ENCODE data around the gene SNX6.

DNA sequence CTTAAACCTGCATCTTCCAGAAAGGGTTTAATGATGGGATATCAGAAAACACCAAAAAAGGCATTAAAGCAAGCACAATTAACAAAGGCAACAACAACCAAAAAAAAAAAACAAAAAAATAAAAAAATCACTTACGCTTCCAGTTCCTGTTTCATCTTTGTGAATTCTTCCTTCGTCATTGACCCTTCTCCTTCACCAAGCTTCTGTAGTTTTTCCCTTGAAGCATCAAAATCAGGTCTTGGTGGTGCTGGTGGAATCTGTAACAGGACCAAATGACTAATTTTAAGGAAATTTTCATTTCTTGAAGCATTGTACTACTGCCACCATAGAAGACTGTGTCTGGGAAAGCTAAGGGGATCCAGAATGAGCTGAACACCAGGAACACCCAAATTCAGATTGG lies 24.5 kb downstream of the SNX6 start:
- no peak for TF ChIP-seq GATA2 (IDR thresholded peaks at IDR 0.05; ENCODE audit: low read depth, low read length)
- no peak for TF ChIP-seq GATA3 (IDR thresholded peaks at IDR 0.05; ENCODE audit: low read depth, low read length)

All from SH-SY5Y (cell line).